AG10803 (cell line): ENCODE data around the gene SYT2.

Experiments
- DNase-seq: peaks from one replicate; pipeline ENCODE4 v3.0.0; 2010; ENCODE audit warnings: low read depth
- H3K4me3 ChIP-seq: 2 replicates; pipeline ENCODE4 v1.5.1; 2011; ENCODE audit warnings: mild to moderate bottlenecking, low read length, control low read depth
- CTCF ChIP-seq: conservative IDR thresholded peaks from 2 replicates; pipeline ENCODE4 v1.5.1; 2011; ENCODE audit warnings: mild to moderate bottlenecking, low read length, control low read depth, inconsistent platforms

The SYT2 gene

GRCh38 chr1:202713110-202713509 lies 2.9 kb upstream of the SYT2 start:
- TF ChIP-seq CTCF: no peak
- DNase-seq: no peak
- H3K4me3 ChIP-seq: no peak overlapping the region

GRCh38 chr1:202711949-202712635 lies 1.8 kb upstream of the SYT2 start:
- H3K4me3 ChIP-seq: no peak overlapping the region
- DNase-seq: no peak
- no peak for TF ChIP-seq CTCF

- TF ChIP-seq CTCF: no peak
- no peak for DNase-seq
- H3K4me3 ChIP-seq: no peak overlapping the region
Observed at GRCh38 chr1:202709276-202710041, 795 bp downstream of the SYT2 start.

GRCh38 chr1:202708456-202709275 lies 1.6 kb downstream of the SYT2 start:
- DNase-seq: no peak
- TF ChIP-seq CTCF: no peak
- no peak overlapping the region for H3K4me3 ChIP-seq

GRCh38 chr1:202706851-202707250 lies 3.4 kb downstream of the SYT2 start:
- H3K4me3 ChIP-seq: no peak overlapping the region
- no peak for TF ChIP-seq CTCF
- DNase-seq: no peak

GRCh38 chr1:202704601-202705000 lies 5.7 kb downstream of the SYT2 start:
- no peak for DNase-seq
- no peak overlapping the region for H3K4me3 ChIP-seq
- no peak for TF ChIP-seq CTCF
